ENCODE measurements around the gene FBXW8. TPM values are rescaled to one million over a fixed set of nuclear protein-coding genes. Genes with fewer than 3 reads are reported as not detected.
A peak's percentile ranks its signal among the peaks of the same experiment; 100 is the strongest.

The FBXW8 gene
- total RNA-seq, 1 experiment from 2014 or later, result 18.3 TPM

DNA sequence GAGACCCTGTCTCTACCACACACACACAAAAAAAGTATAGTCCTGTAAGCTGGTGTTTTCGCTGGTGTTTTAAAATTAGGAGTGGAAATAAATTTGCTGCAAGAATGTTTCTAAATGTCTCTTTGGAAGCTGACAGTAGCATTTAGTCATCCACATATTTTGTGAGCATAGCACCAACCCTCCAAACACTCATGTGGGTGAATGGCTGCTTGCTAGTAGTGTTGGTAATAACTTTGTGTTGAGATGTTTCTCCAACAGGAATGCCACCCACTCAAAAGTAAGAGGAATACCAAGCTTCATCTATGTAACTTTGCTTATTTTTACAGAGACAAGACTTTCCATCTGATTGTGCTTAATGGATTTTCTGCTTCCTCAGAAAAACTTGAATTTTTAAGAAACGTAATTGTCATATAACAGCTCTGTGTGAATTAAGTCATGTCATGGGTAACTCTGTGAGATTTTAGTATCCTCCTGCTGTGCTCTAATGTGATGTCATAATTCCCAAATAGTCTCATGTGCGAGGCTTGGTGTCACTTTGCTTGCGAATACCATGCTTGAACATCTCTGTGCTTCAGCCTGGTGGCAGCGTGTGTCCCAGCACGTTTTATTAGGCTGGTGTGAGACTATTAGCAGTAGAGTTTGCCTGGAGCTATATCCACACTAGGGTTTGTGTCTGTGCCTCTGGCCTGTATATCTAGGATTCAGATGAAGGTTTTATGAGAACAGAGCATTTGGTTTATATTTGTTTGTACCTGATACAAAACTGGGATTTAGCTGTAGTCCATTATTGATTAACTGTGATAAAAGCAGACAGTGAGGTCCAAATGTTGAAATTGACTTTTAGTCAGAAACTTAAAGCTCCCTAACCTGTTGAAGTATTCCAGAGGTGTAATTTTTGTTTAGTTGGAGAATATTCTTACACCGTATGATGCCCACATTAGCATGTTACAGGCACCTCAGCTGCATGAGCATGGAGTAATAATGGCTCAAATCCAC is 80.5 kb downstream of the FBXW8 start:
- no peak for DNase-seq (ENCODE audit: low read depth)

DNA sequence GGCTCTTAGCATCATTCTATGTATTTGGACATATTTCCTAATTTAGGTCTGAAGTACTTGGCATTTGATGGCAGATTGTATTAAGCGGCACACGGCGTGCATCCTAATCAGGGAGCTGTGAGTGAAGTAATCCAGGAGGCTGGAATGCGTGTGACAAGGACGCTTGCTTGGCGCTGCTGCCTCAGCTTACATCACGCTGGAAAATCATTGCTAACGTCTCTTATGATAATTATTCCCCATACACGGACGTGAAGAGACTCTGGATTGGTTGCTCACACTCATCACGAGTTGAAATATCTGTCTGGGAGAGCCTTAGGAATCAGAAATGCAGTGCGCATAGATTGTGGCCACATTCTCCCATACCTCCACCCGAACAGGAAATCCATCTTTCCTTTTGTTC is 85.3 kb downstream of the FBXW8 start:
- DNase-seq (ENCODE audit: low read depth), result no peak

DNA sequence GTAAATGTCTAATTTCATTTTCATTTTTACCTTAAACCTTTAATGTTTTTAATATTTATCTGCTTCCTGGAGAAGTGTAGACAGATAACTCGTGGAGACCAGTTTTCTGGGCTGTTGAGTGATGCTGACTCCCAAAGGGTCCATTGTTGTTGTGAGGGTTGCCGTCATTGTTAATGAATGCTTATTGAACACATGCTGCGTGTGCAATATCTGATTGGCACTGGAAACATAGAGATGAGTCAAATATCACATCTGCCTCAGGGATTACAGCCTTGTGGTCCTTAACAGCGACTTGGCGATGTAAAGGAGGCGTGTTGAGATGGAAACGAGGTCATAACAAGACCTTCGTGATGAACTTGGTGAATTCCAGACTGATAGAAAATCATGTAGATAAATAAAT is 85.9 kb downstream of the FBXW8 start:
- DNase-seq (ENCODE audit: low read depth), result no peak

DNA sequence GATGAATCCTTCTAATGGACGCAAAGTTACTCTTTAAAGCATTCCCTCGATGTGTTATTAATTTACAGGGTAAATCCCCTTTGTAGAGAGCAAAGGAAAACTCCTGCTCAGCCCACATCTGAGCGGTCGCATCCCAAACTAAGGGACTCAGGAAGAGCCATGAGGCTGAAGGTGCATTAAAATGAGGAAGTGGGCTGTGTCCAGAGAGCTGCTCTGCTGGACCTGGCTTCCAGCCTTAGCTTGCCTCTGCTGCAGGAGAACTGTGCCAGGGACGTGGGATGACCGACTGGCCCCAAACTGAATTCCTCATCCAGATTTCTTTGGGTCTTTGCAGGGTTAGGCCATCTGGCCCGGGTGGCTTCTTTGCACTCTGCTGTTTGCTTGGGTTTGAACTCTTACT is 88.3 kb downstream of the FBXW8 start:
- no peak for DNase-seq (ENCODE audit: low read depth)

DNA sequence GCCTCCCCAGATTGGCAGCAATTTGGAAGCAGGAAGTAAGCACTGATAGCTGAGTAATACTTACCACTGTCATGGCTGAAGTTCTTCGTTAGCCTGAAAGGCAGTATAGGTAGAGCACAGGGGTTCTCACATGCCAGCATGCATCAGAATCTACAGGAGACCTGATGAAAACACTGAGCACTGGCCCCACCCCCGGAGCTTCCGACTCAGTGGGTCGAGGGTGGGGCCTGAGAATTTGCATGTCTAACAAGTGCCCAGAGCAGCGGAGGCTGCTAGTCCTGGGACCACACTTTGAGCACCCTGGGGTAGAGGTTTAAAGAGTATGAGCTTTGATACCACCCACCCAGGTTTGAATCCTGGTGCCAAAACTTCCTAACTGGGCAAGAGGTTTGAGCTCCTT is 89.6 kb downstream of the FBXW8 start:
- DNase-seq (ENCODE audit: low read depth), result no peak

DNA sequence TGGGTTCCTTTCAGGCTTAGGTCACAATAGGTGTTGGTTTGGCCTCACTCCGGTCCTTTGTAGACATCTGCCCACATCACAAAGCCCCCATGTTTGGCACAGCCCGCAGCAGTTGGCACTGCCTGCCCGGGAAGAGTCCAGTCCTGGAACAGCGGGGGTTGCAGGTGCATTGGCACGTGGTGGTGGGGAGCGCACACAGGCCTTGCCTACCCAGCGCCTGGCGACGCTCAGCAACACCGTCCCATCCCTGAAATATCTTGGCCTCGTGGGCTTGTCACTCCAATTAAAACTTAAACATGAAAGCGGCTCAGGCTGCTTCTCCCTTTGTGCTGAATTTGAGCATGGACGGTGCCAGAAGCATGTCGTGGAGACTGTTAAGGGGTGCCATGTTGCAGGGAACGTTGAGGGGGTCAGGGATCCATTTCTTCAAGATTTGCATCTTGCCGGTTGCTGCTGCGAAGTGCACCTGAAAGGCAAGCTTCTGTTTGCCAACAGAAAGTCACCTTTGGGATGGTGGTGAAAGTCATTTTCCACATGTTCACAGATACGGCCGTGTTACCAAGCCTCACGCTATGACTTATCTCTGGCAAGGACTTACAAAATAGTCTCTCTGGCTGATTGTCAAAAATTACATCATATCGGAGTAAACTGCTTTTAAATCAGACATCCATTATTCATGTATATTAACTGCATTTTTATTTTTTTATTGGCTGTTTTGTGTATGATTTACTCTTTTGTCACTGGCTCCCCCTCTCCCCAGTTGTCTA is 91.5 kb downstream of the FBXW8 start:
- DNase-seq (ENCODE audit: low read depth), result no peak

DNA sequence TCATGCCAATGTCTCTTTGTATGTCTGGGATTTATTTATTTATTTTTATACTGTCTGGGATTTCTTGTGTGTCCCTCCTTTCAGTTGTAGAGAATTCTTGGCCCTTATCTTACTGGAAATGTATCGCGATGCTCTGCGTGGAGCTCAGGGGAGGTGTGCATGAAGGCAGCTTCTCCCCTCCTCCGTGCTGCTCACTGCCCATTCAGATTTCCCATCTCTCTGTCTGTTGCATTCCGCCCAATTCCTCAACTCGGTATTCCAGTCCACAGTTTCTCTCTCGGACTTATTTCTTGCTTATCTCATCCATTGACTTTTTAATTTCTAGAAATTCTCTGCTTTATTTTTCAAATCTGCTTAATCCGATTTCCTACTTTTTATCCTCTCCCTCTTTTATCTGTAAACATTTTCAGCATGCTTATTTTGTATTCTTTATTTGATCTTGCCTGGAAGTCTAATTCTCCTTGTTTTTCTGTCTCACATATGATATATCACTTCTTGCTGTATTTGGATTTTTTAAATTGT is 93.2 kb downstream of the FBXW8 start:
- no peak for DNase-seq (ENCODE audit: low read depth)

DNA sequence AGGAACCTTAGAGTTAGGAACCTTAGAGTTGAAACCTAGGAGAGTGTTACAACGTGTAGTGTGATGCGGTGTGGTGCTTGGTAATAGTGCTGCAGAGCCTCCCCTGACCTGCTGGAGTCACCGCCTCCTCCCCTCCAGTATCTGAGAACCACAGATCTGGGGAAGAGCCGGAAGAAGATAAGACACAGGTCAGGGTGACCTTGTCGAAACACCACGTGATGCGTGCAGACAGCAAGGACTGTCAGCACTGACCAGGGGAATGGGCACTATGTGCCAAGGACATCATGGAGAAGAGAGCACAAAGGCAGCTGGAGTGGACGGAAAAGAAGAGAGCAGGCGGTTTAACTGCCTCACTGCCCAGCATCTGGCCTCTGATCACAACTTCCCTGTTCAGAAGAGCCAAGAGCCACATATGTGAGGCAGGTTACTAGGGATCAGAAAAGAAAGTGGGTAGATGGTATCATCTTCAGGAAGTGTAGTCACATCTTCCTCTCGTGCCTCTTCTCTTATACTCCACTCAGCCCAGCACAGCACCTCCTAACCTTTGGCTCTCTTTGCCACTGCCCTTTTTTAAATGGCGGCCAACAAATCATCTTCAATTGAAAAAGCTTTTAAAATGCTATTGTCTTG is 94.8 kb downstream of the FBXW8 start:
- DNase-seq (ENCODE audit: low read depth), result no peak

DNA sequence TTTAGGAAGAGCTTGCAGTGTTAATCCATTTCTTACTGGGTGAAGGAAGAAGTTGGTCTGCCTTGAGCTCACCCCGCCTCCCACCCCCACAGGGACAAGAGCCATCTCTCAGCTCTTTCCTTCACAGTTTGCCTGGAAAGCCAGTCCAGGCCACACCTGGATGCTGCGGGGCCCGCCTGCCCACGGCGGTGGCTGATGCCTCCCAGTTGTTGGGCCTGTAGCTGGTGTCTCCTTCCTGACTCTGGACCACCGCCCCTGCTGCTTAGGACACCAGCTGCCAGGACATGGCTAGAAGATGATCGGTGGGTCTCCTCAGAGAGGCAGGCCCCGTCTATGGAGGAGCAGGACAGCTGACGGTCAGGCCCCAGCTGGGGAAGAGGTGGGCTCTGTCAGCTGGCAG is 95.6 kb downstream of the FBXW8 start:
- no peak for DNase-seq (ENCODE audit: low read depth)

DNA sequence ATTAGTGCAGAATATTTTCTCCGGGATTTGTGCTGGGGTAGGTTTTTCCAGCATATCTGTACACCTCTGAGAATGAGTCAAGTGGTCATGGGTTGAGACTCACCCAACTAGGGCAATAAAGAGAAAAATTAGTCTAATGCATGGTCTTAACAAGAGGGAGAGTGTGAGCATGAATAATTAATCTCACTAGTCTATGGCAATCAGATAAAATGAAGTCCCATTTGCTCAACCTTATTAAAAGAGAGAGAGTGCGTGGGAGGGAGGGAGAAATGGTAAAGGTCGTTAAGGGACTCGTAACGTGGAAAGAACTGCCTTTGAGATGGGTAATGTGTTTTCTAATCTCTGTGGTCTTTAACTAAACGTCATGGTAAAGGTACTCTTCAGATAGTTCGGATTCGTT is 96.8 kb downstream of the FBXW8 start:
- DNase-seq (ENCODE audit: low read depth), result no peak

DNA sequence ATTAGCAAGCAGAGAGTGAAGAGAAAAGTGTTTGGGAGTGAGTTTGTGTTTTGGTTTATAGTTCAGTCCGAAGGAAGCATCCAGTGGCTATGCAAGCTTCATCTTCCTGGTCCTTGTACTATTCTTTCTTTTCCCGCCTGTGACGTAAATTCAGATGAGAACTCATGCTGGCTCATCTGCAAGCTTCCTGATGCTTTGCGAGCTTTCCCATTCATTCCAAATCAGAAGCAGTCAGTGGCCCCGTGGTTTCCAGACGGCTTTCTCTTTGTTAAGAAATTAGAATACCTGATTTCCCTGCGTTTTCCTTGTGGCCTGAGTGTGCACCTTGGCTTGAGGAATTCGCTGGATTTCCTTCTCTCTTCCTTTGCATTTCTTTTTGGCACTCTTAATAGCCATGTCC is 99.0 kb downstream of the FBXW8 start:
- DNase-seq (ENCODE audit: low read depth), result no peak

DNA sequence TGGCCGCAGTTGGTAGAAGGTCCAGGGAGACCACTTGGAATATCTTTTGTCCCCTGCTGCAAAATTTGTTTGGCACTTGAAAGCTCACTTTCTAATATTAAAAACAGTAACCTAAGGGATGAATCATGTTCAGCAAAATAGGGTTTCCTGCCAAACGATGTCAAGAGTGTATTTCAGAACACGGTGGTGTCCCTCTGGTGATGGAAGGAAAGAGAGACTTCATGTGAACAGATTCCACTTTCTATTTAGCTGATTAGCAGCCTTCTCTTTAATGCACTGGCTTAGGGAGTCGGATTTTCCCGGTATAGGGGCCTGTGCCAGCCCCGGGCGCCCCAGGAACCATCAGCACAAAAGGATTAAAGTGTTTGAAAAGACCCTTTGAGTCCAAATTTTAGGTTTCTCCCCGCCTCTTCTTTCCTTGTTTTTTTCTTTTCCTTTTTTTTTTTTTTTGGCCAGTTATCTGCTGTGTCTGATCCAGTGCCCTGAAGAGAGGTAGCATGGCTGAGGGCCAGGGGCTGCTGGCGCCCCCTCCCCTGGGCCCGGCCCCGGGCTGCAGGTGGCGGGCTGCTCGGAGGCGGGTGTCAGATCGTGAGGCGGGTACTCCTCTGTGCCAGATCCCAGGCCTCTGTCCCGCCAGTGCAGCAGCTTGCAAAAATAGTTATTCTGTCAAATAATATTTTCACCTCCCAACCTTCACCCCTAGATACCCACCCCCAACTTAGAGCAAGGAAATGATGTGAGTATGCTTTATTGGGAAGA is 100.1 kb downstream of the FBXW8 start:
- DNase-seq (ENCODE audit: low read depth), result no peak

DNA sequence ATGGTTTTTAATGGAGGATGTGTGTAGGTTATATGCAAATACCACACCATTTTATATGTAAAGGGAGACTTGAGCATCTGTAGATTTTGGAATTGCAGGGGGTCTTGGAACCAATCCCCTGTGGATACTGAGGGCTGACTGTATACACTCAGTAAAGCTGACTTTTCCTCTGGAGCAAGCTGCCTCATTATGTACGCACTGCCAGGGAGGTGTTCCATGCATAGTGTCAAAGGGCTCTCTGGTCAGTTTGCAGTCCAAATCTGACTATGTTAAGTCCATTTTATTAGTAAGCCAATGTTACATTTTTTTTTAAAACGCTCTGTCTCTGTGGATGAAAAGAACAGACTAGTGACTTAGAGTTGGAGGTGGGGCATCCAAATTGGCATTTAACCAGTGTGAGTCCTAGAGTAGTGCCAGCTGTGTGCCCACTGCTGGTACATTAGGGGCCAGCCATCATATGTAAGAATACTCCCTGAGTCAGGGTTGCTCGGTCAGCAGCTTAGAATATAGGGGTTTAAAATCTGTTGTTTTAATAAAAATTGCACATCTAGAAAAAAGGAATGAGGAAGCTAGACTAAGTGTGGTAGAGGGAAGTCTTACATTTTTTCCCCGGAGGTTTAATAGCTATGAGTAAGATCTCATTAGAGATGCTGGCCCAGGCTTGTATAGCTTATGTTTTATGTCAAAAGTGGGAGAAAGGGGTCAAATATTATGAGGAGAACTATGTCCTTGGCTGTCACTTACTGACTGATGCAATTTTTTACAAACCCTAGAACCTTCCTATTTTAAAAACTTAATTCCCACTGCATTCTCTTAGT is 101.4 kb downstream of the FBXW8 start:
- DNase-seq (ENCODE audit: low read depth), result peak; percentile 56

DNA sequence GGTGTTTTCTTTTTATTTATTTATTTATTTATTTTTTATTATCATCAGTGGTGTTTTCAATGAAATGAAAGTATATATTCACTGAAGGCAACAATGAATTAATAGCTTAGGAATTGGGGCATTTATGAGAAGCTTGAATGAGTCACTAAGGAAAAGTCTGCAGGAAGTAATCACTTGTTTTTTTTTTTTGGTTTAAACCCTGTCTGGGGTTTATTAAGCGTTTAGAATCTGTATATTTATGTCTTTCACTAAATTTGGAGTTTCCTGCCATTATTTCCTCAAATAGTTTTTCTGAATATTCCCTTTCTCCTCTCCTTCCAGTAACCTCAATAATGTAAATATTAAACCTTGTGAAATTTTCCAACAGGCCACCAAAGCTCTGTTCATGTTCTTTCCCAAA is 103.0 kb downstream of the FBXW8 start:
- DNase-seq (ENCODE audit: low read depth), result no peak

DNA sequence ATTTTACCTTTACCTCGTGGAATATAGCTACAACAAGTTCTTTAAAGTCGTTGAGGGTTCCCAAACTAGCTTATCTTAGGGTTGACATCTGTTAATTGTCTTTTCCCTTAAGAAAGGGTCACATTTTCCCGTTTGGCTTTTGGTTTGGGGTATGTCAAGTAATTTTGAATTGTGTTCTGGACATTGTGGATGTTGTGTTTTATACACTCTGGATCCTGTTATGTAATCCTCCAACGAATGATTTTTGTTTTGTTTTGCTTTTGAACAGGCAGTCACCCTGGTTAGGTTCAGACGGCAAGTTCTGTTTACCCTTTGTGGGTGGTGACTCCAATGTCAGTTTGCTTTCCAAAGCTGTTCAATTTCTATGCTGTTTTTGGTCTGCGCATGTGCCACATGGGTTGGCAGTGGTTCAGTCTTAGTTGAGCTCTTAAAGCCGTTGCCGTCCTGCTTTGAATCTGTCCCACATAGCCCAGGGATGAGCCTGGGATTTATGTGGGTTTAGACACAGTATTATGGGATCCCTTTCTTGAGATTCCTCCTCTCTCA is 103.7 kb downstream of the FBXW8 start:
- DNase-seq (ENCODE audit: low read depth), result no peak

DNA sequence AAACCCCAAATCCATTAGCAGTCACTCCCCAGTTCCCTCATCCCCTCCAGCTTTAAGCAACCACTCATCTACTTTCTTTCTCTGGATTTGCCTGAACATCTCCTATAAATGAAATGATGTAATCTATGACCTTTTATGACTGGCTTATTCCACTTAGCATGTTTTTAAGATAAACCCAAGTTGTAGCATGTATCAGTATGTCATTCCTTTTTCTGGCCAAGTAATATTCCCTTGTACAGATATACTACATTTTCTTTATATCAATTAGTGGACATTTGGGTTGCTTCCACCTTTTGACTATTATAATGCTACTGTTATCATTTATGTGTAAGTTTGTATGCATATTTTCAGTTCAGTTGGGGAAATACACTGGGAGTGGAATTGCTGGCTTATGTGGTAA is 105.1 kb downstream of the FBXW8 start:
- no peak for DNase-seq (ENCODE audit: low read depth)

DNA sequence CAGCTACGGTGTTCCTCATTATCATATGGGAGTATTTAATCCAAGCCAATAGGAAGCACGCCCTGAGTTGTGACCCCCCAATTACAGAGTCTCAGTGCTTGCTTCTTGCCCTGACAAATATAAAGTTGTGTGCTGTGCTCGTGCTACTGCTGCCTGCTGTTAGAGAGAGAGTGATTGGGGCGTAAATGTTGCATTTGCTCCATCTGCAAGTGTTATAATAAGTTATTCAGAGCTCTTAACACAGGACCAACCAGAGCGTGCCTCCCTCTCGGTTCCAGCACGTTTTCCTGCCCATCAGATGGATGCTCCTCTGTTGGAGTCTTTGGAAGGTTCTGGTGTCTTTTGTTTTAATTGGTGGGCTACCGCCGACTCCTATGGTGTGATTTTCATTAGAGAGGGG is 107.1 kb downstream of the FBXW8 start:
- DNase-seq (ENCODE audit: low read depth), result no peak

DNA sequence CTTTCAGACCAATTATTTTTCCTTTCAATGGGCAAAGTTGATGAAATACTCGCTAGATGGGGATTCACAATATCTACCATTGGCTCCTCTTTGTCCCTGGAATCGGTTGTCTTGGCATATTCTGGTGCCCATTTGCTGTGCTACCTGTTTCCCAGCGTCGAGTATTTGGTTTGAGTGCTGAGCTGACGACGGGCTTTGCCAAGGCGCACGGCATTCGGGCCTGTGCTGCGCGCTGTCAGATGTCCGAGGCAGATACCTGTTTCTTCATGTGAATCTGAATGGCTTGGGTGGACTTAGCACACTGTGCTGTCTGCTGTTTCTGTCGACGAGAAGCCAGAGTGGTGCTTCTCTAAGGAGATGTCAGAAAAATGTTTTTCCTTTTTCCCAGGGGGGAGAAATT is 107.5 kb downstream of the FBXW8 start:
- DNase-seq (ENCODE audit: low read depth), result no peak

DNA sequence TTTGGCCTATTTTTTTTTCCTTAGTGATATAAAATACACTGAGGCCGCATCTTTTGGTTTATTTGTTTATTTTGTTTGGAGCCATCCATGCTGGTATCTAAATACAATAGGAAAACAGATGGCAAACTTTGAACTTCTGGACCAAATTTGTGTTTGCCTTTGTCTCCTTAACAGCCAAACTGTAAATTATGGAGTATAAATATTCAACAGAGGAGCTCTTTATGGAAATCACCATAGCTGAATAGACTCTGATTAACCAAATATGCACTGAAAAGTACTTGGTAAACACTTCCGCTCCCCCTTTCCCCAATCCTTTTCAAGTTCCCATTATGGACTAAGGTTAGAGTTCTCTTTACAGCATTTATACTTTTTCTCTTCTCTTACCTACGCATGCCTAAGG is 107.9 kb downstream of the FBXW8 start:
- DNase-seq (ENCODE audit: low read depth), result no peak

DNA sequence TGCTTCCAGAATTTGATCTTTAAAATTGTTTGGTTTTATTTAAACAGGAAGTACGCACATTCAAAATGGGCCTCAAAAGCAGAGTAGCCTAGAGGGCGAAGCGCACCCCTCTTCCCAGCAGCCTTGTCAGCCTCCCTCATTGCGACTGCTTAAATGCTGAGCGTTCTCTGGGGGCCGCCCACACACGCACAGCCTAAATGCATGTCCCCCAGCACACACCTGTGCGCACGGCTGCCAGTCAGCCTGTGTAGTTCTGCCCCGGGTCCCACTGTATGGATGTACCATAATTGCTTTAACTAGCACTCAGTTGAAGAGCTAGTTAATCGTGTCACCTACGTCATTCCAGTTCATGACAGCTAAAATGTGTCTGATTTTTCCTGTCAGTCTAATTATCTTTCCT is 109.1 kb downstream of the FBXW8 start:
- no peak for DNase-seq (ENCODE audit: low read depth)

Measured in LHCN-M2 (cell line).